GM21367 (cell line): ENCODE data around the gene LYSMD2.

Experiments
- ATAC-seq: cut with Tn5 transposase; IDR thresholded peaks from one replicate; pipeline ENCODE4 v1.9.1; 2021; ENCODE audit not compliant: unreplicated experiment

Gene LYSMD2

DNA sequence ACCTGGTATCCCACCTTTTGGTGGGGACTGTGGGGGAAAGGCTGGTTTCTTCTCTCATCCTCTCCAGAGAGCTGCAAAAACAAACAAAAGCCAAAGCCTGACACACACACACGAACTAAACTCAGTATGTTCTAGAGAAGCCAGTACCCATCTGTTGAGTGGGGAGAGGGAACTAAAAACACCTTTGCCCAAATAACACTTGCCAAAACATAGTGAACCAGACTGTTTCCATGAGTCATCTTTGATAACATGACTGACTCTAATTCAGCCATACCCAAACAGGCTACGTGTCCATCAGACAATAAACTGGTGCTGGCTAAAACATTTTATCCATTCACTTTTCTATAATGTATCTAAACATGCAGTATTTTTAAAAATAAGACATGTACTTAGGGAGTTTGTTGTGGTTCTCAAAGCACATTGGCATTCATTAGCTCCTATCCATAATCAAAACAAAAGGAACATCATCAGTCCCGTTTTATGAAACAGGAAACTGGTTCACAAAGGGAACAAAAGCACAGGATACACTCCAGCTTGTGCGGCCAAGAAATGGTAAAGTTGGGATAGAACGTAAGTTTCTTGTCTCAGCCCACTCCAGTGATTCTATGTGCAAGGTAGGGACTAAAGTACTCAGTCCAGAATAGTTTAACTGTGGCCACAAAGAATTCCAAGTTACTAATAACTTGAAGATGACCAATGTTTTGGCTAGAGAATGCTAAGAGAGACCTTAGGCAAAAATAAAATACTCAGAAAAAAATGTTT is 16.1 kb downstream of the LYSMD2 start:
- ATAC-seq = no peak

DNA sequence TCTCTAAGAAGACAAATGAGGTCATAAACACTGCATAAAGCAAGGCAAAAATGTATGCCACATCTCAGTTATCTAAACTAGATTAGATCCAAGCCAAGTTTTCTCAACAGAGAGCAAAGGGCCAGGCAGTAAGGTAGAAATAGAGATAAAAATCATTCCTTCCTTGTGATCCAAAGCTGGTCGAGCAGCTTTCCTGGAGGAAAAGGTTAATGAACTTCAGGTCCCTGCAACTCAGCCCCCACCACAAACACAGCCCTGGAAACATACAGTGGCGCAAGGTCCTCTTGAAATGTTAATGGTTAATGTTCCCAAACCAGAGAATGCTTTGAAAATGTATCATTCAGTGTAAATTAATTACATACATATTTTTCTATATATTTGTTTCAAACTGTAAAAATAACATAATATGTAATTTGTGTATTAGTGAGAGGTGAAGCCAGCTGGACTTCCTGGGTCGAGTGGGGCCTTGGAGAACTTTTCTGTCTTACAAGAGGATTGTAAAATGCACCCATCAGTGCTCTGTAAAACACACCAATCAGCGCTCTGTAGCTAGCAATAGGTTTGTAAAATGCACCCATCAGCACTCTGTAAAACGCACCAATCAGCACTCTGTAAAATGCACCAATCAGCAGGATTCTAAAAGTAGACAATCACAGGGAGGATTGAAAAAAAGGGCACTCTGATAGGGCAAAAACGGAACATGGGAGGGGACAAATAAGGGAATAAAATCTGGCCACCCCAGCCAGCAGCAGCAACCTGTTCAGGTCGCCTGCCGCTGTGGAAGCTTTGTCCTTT is 17.1 kb downstream of the LYSMD2 start:
- ATAC-seq = no peak

DNA sequence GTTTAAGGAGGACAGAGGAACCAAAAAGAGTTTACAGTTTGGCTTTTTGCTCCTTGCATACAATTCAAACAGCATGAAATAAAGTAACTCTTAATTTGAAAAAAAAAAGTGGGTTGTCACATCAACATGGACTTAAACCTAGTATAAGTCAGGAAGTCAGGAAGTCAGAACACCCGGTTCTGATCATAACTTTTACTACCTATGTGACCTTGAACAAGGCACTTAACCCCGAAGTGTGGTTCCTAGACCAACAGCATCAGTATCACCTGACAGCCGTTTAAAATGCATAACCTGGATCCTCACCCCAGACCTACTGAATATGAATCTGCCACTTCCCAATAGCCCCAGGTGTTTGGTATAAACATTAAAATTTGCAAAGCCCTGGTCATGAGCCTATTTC is 18.7 kb downstream of the LYSMD2 start:
- ATAC-seq = no peak

DNA sequence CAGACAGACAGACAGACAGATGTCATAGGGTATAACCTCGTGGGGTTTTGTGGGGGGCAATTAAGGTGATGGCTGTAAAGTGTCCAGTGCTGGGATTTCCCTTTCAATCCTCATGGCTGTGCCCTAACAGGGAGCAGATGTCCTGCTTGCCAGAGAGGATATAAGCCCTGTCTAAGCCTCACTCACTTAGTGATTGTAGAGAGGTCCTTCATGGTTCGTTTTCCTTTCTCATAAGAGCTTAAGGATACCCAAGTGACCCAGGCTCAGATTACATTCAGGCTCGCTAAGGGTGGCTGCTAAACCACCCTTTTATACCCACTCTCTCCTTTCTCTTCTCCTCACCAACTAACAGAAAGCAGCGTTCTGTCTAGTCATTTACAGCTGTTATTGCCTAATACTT is 19.2 kb downstream of the LYSMD2 start:
- ATAC-seq = no peak

DNA sequence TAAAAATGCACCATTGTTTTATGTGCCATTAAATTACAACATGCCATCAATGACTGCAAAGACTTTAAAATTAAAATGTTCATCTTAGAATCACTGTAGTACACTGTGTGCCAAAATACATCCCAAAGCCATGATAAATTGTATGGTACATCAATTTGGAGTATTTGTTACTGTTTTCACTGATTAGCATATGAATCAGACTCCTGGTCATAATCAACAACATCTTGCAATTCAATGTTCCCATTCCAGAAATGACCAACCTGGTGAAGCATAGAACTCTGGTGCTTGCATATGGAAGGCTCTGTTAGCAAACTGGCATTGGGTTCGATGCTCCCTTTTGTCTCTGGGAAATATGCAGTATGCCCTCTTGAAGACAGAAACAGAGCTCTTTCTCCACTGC is 22.5 kb downstream of the LYSMD2 start:
- no peak for ATAC-seq

DNA sequence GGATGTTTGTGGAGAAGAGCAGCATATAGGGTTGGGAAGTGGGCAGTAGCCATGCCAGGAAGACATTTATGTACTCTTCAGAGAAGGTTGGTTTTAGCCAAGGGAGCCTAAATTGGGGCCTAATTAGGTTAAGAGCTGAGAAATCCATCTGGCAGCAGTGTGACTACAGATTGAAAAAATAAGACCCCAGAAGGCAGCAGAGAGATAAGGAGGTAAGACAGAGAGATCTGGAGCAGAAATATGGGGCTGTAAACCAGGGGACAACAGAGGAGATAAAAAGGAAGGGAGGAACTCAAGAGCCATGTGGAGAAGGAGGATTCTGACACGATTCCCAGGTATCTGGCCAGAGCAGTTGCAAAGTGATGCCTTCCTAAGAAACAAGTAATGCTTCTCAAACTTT is 23.3 kb downstream of the LYSMD2 start:
- no peak for ATAC-seq

DNA sequence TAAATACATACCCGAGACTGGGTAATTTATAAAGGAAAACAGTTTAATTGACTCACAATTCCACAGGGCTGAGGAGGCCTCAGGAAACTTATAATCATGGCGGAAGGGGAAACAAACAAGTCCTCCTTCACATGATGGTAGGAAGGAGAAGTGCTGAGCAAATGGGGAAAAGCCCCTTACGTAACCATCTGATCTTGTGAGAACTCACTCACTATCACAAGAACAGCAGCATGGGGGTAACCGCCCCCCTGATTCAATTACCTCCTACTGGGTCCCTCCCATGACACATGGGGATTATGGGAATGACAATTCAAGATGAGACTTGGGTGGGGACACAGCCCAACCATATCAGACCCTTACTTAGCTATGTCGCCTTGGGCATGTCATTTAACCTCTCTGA is 28.4 kb downstream of the LYSMD2 start:
- ATAC-seq = no peak

DNA sequence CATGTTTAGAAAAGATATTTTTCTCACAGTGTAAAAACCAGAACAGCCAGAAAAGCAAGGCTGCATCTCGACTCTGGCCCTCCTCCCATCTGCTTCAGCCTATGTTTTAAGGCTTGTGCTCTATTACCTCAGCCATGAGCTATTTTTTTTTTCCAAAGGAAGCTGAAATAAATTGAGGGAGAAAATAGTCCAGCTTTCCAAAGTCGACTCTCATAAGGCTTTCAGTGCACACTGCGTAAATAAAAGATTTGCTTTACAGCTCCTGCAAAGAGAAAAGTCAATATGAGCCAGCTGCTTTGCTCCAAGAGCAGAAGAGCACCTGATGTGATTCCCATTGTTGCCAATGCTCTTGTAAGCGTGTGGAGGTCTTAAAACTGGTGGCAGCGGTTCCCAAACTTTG is 29.4 kb downstream of the LYSMD2 start:
- ATAC-seq = no peak

DNA sequence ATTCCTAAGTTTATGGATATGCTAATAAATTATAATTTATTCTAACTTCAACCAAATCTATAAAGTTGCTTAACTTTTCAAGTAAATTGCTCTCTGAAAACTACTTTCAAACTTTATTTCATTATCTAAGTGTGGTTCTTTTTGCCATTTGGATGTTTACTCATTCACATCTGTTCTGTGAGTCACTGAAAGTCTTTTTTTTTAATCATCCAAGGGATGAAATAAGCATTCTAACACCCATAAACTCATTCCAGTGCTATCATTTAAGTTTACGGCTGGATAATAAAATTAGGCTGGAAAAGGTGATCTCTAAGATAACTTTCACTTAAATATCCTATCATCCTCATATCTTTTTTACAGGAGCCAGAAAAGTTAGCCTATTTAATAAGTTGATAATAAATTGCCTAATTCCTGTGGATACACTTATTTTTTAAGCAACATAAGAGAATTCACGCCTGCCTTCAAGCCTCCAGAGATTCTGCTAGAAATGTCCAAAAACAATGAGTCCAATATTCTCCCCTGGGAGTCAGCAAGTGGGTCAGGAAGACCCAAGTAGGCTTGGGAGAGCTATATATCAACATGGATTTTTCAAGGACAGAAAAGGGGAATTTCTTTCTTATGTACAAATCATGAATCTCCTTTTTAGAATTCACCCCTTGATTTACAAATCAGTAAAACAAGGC is 30.4 kb downstream of the LYSMD2 start:
- no peak for ATAC-seq

DNA sequence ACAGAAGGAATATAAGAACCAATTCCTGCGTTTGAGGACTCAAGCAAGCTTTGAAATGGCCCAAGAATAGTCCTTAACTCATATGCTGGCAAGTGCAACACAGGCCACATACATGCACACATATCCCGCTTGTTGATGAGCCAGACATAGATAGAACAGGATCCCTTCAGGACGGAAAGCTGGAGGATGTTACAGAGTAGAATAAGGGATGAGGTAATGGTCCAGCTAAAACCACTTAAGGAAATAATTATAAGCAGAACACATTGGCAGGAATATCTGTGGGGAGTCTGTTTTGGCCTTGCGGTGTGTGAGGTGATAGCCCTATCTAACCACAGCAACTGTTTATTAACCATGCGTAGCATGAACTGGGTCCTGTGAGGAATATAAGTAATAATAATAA is 31.2 kb downstream of the LYSMD2 start:
- no peak for ATAC-seq

DNA sequence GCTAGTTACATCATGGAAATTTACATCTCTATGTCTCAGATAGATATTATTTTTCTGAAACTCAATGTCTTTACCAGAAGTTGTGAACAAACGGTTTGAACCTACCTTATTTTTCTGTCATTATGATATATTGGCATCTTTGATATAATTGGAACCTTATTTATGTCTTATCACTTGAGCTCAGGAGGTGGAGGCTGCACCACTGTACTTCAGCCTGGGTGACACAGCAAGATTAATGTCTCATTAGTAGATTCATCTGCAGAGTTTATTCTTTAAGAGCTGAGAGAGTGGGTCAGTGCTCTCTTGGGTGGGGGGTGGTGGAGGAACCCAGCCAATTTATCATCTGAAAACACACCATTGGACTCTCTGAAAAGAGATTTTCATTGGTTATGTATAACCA is 34.7 kb downstream of the LYSMD2 start:
- no peak for ATAC-seq

DNA sequence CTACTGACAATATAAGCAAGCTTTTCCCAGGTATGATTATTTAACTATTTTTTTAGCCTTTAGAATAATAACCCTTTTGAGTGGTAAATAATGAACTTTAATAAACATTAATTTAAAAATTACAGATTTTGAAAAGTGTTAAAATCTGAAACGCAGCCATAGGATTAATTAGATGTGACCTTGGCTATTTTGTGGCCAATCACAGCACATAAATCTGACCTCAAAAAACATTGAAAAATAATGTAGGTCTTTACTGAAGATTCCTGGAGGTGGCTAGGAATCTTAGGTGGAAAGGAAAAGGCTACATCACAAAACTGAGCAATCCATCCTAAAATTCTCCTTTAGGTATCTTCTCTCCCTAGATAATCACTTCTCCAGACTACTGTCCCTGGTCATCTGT is 38.1 kb downstream of the LYSMD2 start:
- ATAC-seq = no peak

DNA sequence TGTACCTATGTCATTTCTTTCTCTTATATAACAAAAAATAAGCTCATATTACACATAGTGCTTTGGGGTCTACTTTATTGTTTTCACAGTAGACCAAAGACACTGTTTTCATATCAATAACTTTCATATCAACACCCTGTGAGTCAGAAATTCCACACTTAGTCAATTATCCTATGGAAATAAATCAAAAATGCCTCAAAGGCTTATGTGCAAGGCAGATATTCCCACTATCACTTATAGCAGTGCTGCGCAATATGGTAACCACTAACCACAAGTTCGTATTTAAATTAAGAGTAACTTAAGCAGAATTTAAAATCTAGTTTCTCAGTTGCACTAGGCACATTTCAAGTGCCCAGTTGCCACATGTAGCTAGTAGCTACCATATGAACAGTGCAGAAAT is 40.3 kb downstream of the LYSMD2 start:
- ATAC-seq = no peak

DNA sequence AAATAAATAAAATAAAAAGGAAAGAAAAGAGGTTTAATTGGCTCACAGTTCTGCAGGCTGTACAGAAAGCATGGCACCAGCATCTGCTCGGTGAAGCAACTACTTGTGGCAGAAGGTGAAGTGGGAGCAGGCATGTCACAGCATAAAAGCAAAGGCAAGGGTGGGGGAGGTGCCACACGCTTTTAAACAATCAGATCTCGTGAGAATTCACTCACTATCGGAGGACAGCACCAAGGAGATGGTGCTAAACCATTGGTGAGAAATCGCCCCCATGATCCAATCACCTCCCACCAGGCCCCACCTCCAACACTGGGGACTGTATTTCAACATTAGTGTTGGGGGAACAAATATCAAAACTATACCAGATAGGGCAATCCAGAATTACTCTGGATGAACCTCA is 40.9 kb downstream of the LYSMD2 start:
- no peak for ATAC-seq

DNA sequence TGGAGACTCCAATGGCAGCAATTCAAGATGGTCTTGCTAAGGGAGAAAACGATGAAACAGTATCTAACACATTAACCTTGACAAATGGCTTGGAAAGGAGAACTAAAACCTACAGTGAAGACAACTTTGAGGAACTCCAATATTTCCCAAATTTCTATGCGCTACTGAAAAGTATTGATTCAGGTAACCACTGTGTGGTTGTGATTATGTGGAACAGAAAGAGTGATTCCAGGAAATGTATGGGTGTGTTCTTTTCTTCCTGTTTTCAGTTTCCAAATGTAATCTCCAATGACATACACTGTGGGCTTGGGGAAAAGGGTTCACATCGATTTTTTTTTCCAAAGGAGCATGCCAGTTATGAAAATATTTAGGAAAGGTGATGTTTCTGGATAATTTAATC is 45.3 kb downstream of the LYSMD2 start:
- ATAC-seq = no peak

DNA sequence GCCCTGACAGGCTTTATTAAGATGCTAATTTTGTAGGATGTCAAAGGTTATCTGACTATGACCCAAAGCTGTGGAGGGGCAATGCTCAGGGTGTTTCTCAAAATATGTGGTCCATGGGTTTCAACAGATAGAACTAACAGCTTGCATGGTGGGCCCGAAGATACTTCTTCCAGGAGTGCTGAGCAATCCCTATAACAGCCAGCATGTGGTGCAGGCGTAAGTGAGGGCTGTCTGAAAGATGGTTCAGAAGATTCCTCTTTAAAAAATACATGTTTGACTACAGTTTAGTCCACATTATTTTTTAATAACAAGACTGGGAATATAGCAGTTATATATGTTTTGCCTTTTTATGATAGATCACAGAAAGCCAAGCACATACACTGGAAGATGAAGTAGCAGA is 48.6 kb downstream of the LYSMD2 start:
- ATAC-seq = no peak

DNA sequence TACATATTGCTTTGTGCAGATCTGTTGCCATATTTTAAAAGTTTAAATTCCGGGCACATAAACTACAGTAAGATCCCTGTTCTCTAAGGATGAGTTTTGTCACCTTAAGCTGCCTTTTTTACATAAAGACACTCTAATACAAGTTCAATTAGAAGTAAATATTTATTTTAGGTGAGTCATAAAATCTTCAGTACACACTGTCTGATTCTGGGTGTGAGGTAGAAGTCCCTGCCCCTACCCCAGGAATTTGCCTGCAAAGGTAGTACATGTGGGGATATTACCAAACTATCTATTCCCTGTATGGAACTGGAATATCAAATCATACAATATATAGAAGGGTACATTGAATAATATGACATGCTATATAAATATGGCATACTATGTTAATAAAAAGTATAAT is 49.9 kb downstream of the LYSMD2 start:
- no peak for ATAC-seq

DNA sequence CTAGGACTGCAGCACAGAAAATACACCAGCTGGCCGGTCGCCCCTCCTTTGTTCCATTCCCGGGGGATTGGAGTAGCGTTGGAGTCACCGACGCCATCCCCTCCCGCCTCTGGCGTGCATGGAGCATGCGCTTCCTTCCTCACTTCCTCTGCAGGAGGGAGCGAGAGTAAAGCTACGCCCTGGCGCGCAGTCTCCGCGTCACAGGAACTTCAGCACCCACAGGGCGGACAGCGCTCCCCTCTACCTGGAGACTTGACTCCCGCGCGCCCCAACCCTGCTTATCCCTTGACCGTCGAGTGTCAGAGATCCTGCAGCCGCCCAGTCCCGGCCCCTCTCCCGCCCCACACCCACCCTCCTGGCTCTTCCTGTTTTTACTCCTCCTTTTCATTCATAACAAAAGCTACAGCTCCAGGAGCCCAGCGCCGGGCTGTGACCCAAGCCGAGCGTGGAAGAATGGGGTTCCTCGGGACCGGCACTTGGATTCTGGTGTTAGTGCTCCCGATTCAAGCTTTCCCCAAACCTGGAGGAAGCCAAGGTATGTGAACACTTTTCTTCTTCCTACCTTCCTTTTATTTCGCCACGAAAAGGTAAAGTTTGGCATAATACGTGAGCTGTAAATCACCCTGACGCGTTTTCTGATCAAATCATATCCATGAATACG is 56.0 kb downstream of the LYSMD2 start, which contains the start of gene SCG3:
SCG3 (plus strand) TSS at position 201 of the 661 bp plus-strand sequence; CDS start at position 454, 253 bp downstream.
- no peak for ATAC-seq

DNA sequence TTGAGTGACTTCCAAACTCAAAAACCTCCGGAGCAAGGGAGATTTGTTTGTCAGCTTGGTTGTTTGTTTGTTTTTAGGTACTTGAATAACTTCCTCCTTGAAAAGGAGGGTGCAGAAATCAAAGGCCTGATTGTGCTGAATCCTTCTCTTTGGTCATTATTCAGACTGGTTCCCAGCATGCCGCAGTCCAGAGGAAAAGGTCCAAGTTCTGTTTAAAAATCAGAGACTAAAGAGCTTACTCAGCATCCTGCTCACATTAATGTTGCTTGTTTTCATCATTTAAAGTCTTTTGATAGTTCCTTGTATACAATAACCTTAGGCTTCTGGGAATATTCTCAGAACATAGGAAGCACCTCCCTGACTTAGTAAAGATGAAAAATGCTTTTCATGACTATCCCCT is 57.1 kb downstream of the LYSMD2 start:
- no peak for ATAC-seq

DNA sequence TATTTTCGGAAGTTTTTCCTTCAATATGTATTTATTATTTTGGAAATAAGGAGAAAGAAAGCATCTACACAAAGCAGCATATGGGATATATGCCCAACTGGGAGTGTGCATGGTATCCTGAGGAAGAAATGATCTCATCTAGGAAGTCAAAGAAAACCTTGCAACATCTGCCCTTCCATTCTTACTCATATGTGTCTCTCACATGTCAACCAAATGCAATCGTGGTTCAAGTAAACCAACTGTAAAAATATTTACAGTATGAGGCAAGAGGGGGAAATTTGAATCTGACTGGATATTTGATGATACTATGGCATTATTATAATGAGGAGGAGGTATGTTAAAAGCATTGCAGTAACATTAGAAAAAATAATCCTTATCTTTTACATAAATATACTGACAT is 59.4 kb downstream of the LYSMD2 start:
- no peak for ATAC-seq

DNA sequence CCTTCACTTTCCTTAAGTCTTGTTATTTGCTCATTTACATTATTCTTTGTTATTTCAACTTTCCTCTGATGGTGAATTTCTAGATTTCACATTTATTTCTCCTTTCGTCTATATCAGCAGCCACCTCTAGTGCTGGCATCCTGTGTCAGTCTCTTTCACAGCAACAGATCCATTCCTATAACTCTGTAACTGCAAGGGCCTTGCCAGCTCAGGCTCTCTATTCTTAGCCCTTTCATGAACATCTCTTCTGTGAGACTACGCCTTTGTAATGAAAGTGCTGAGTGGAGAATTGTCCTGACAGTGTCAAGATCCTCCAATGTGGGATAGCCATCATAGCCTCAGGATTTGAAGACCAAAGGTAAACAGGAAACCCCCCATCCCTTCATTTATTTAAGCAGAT is 60.0 kb downstream of the LYSMD2 start:
- no peak for ATAC-seq
